Right atrium auricular region (tissue), 2 donors: ENCODE results near the gene CMTM7. TPM values are rescaled to one million over a fixed set of nuclear protein-coding genes. Genes with fewer than 3 reads are reported as not detected.

Source experiments
- DNase-seq: peaks from one replicate; pipeline ENCODE4 v3.0.0-alpha.2; 2019; ENCODE audit warnings: low spot score
- H3K27ac ChIP-seq, 2 donors: fragments of 200-600 bp; sonication (generic); 1 replicate in 1 of 2; 2 replicates in 1 of 2; pipeline ENCODE4 v1.5.1; 2016 to 2019
- H3K27me3 ChIP-seq, 2 donors: fragments of 200-600 bp; sonication (generic); one replicate each; pipeline versions ENCODE4 v1.5.1 to v1.6.0; 2017 to 2019
- H3K36me3 ChIP-seq: fragments of 200-600 bp; sonication (generic); one replicate; pipeline ENCODE4 v1.5.1; 2016
- H3K4me1 ChIP-seq, 2 donors: fragments of 200-600 bp; sonication (generic); one replicate each; pipeline versions ENCODE4 v1.5.1 to v1.6.0; 2017 to 2019
- H3K4me3 ChIP-seq, 2 donors: fragments of 200-600 bp; sonication (generic); 1 replicate in 1 of 2; 2 replicates in 1 of 2; pipeline ENCODE4 v1.5.1; 2017 to 2019; ENCODE audit warnings: mild to moderate bottlenecking in 1 of 2, moderate library complexity in 1 of 2
- H3K9me3 ChIP-seq, 2 donors: fragments of 200-600 bp; sonication (generic); one replicate each; pipeline ENCODE4 v1.5.1; 2019
- total RNA-seq, 2 donors: library from RNA; depleted of rRNA; stranded (reverse); fragments of >200 nt; gene quantifications; one replicate each; pipeline ENCODE4 v1.1.0, GENCODE V29; 2016
- TF ChIP-seq, protein P1 (sequence below), 2 donors: fragments of 200-600 bp; sonication (generic); IDR thresholded peaks; one replicate each; pipeline ENCODE4 v1.5.1; 2019; ENCODE audit warnings: antibody characterized with exemption in 2 of 2

CMTM7 gene
- total RNA-seq, 2 donors from 2014 or later, result 8.2 to 10.5 TPM

DNA sequence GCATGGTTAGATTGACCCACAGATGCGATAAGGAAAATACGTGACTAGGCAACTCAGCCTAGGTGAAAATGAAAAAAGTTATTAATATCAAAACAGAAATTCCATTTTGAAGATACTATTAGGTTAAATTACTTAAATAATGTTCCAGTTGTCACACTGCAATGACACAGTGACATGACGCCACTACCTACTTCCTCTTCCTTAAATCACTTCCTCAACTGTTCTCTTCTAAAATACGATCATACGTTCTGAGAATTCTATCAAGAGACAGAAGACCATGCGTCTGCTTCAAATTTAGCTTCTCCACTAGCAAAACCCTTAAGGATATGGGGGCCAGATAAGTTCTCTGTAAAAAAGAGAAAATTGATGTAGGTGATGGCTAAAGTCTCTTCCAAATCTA lies 92.8 kb downstream of the CMTM7 start:
- no peaks in the 10 kb centered on the region for H3K4me1 ChIP-seq
- DNase-seq, result no peak
- H3K9me3 ChIP-seq, result no peaks in the 10 kb centered on the region
- no peak overlapping the region for H3K27ac ChIP-seq
- TF ChIP-seq, protein P1, sequence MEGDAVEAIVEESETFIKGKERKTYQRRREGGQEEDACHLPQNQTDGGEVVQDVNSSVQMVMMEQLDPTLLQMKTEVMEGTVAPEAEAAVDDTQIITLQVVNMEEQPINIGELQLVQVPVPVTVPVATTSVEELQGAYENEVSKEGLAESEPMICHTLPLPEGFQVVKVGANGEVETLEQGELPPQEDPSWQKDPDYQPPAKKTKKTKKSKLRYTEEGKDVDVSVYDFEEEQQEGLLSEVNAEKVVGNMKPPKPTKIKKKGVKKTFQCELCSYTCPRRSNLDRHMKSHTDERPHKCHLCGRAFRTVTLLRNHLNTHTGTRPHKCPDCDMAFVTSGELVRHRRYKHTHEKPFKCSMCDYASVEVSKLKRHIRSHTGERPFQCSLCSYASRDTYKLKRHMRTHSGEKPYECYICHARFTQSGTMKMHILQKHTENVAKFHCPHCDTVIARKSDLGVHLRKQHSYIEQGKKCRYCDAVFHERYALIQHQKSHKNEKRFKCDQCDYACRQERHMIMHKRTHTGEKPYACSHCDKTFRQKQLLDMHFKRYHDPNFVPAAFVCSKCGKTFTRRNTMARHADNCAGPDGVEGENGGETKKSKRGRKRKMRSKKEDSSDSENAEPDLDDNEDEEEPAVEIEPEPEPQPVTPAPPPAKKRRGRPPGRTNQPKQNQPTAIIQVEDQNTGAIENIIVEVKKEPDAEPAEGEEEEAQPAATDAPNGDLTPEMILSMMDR (IDR thresholded peaks at IDR 0.05), result no peak
- peaks cover 16% of the 10 kb centered on the region for H3K36me3 ChIP-seq
- no peak overlapping the region for H3K4me3 ChIP-seq
- no peaks in the 10 kb centered on the region for H3K27me3 ChIP-seq

DNA sequence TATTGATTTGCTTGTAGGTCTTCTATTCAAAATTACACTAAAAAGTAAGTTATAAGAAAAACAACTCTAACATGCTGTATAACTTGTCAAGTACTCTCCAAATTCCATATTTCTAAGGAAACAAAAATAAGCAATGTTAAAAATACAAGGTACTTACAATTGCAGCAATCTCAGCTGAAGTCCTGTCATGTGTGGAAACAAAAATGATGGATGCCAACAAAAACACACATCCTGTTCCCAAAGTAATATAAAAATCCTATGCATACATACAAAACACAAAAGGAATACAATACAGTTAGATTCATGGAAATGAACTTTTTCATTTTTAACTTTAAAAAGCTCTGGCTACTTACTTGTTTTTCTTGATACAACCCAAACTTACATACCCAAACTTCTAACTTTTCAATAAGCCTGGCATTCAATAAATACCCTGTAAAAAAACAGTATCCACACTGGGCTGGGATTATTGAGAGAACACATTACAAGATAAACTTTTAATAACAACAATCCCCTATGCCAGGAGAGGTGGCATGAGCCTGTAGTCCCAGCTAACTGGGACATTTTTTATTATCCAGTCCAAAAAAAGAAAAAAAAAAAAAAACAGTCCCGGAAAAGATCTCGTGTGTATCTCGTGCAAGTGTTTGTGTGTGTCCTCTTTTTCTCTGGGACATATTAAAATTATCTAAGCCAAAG lies 96.3 kb downstream of the CMTM7 start:
- Histone ChIP-seq H3K9me3 (no peaks in the 10 kb centered on the region), H3K27ac (no peak overlapping the region), H3K27me3 (no peaks in the 10 kb centered on the region), H3K36me3 (peaks cover 12% of the 10 kb centered on the region), H3K4me1 (peaks cover 0 to under 1% of the 10 kb centered on the region in 2 donors), H3K4me3 (no peak overlapping the region)
- DNase-seq, result no peak
- TF ChIP-seq, protein P1 (IDR thresholded peaks at IDR 0.05), result no peak

DNA sequence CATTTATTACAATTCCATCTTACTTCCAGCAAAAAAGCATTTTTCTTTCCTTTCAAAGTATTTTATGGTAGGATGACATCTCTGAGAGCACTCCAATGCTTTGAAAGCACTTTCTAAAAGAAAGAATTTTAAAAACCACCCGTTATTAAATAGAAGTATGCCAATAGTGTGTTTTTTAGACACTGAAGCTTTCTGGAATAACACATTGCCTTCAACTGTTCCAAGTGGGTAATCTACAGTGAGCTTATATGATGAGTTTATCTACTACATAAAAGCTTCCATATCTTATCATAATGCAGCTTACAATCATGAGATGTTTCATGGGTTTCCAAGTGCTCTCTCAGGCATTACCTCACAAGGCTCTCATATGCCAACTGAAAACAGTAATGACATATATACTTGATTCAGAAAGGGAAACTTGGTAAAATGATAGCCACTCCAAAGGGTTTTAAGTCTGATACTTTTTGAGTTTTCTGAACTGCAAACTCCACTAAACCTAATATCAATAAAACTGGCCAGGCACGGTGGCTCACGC lies 96.9 kb downstream of the CMTM7 start:
- H3K27ac ChIP-seq, result no peak overlapping the region
- TF ChIP-seq, protein P1 (IDR thresholded peaks at IDR 0.05), result no peak
- no peak overlapping the region for H3K4me3 ChIP-seq
- H3K9me3 ChIP-seq, result no peaks in the 10 kb centered on the region
- peaks cover 12% of the 10 kb centered on the region for H3K36me3 ChIP-seq
- H3K27me3 ChIP-seq, result no peaks in the 10 kb centered on the region
- no peak for DNase-seq
- peaks cover 0 to 6% of the 10 kb centered on the region in 2 donors for H3K4me1 ChIP-seq

DNA sequence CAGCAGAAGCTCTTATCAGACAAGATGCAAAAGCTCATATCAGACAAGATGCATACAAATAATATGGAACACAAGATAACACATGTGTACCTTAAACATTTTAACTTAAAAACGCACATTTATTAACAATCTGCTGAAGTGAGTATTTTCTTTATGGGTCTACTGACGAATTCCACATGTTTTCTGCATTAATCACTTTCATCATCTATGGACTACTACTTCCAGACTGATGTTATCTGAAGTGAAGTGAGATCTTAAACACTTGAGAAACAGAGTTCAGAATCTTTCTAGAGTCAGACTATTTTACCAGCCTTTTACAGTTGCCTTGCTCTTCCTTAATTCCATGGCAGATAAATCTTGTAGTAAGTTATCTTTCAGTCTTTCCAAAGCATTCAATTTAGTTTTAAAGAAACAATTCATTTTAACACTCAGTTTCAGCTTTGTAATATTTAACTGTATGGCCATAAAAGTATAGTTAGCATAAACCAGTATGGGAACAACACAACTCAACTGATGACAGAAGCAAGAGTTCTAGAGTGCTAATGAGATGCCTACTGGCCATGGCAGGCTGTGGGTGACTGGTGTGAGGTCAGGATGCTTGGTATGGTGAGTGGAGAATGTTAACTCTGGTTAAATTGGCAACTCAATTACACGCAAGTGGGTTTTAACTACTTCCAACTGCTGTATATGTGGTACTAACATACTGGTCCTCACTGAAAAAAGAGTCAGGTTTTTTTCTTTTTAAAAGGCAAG lies 101.2 kb downstream of the CMTM7 start:
- Histone ChIP-seq H3K27me3 (no peaks in the 10 kb centered on the region), H3K4me3 (no peak overlapping the region), H3K27ac (no peak overlapping the region), H3K9me3 (no peaks in the 10 kb centered on the region), H3K4me1 (peaks cover 0 to 20% of the 10 kb centered on the region in 2 donors), H3K36me3 (no peaks in the 10 kb centered on the region)
- TF ChIP-seq, protein P1 (IDR thresholded peaks at IDR 0.05), result no peak
- no peak for DNase-seq

DNA sequence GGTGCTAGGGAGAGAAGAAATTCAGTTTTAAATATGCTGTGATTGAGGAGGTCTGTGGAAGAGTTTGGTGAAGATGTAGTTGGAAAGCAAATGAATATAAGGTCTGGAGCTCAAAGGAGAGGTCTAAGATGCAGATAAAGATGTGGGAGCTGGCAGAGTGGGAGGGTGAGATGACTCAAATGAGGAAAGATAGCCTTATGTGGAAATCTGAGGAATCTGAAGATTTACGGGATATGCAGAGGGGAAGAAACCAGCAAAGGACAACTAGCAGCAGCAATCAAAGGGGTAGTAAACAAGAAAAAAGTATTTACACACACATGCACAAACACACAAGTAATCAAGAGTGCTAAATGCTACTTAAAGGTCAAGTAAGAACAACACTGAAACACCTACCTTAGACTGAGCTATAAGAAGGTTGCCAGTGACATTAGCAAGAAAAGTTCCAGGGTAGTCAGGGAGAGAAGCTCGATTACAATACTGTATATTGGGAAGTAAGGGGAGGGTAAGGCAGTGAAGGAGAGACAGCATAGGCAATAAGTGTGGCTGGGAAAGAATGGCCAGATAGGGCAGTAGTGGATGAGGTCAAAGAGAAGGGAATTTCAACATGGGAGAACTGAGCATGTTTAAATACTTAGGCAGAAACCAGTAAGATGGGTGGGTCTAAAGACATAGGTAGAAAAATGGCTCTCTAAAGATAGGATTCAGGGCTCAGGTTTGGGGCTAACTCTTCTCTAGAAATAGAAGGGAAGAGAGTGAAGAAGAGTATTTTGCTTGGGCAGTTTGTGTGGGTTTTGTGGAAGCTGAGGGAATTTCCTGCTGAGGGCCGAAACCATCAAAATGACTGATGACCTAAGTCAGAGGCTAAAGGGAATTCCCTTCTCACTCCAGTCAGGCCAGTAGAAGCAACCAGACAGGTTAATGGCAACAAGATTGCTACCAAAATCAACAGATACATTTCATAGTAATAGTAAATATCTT lies 102.1 kb downstream of the CMTM7 start:
- H3K4me1 ChIP-seq, result peaks cover 0 to 20% of the 10 kb centered on the region in 2 donors
- H3K9me3 ChIP-seq, result no peaks in the 10 kb centered on the region
- TF ChIP-seq, protein P1 (IDR thresholded peaks at IDR 0.05), result no peak
- H3K27me3 ChIP-seq, result no peaks in the 10 kb centered on the region
- no peak overlapping the region for H3K27ac ChIP-seq
- H3K36me3 ChIP-seq, result no peaks in the 10 kb centered on the region
- H3K4me3 ChIP-seq, result no peak overlapping the region
- DNase-seq, result no peak
